HG02763 (cell line): ENCODE data around the gene TNRC18.
"Not testable (repeated sequence)": the region's sequence is repeated elsewhere in the genome, so short reads cannot be mapped to it uniquely, and the experiment has no call there.

Source experiments
- ATAC-seq: cut with Tn5 transposase; IDR thresholded peaks from one replicate; pipeline ENCODE4 v1.9.1; 2021; ENCODE audit warnings: mild to moderate bottlenecking, moderate library complexity; ENCODE audit not compliant: unreplicated experiment

TNRC18 gene

DNA sequence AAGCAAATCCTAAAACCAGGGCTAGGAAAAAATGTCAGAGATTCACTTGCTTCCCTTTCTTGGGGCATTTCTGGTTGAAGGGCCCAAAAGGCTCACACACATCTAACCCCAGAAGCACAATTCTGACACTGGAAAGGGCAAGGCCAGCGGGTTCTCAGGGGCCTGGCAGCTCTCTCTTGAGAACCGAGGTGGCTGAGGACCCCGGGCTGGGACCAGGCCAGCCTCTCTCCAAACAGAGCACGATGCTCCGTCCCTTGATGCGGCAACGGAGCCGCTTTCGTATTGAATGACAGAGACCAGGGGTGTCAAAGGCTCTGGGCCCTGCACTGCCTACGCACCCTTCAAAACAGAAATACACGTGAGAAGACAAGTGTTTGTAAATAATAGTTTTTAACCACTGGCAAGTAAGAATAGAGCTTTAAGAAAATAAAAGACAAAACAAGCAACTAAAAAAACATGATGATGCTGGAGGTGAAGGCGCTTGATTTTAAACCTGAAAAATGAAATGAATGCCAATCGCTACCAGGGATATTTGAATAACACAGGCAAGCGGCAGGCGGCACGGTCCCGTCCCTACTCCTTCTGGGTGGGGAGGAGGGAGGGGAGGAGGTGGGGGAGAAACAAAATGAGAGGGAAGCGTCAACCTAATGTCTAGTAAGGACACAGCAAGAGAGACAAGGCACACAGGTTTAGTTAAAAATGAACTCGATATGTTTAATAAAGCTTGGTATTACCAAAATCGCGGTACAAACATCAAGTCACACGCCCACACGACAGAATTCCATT is 72.8 kb downstream of the TNRC18 start:
- no peak for ATAC-seq

DNA sequence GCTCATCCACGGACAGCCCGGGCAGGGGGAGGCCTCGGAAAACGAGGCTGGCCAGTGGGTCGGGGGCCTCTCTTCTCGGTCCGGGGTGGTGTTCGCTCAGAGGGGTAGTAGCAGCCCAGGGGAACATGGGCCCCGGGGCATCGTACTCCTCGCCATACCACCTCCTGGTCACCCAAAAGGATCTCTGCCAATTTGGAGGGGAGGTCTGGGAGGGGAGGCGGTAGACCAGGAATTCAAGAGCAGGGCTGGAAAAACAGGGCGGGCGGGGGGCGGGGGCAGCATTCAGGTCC is 73.5 kb downstream of the TNRC18 start:
- no peak for ATAC-seq

DNA sequence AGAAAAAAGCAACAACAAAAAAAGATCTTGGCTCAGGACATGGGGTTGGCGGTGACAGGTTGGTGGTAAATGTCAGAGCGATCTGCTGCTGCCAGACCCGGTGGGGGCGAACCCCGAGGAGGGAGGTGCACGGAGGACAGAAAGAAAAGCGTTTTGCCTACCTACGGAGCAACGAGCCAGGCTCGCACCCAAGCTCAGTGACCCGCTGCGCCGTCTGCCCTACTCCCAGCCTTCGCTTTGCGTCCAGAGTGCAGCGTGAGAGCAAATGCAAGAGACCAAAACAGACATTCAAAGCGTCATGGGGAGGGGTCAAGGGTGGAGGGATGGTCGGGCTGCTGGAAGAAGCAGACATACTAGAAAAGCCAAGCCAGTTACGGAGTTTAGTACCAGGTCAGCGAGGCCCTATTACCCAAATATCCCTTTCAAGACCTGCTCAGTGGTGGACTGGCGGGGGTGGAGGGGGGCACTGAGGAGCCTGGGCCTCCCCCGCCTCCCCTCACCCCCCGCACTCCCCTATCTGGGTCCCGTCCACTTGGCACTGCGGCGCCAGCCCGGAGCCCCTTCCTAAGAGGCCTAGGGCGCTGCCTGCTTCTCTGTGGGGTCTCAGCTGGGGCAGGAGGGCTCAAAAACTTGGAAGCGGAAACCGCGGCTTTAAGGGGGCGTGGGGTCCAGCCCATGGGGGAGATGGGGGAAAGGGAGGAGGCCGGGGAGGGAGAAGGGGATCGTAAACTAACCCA is 74.0 kb downstream of the TNRC18 start:
- no peak for ATAC-seq

GRCh38 chr7:5349005-5349380 is 74.6 kb downstream of the TNRC18 start:
- ATAC-seq = no peak

DNA sequence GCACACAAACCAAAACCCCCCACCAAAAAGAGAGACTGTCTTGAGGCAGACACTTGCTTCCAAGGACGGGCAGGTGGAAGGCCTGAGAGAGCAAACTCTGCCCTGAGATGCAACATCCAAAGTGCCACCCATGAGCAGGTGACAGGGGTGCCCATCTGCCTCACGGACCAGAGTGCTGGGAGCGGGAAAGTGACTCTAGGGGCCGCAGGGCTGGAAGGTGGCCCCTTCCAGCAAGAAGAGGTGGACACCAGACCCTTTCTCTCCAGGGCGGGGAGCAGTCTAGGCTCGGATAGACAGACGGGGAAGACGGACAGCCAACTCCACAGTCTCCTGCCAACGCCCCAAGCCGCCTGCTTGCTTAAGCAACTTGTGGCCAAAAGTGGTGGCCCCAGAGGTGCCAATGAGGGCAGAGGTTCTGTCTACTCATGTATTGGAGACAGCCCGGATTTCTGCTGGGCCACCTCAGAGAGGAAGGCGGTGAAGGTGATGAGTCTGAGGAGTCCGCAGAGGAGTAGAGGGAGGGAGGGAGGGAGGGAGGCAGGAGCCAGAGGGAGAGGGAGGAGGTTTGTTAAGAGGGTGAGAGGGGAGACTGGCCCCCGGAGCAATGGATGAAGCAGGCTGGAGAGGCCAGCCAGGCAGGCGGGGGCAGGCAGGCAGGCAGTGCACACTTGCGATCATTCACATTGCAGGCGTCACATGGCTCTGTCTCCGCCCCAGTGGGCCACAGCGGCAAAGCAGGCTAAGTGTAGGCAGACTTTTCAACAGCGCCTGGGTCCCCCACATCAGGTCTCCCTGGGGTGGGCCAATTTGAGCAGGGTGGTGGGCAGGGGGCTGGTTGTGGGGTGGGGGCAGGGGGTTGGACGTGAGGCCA is 75.3 kb downstream of the TNRC18 start:
- ATAC-seq = no peak

GRCh38 chr7:5345671-5346070 is 78.0 kb downstream of the TNRC18 start:
- ATAC-seq = no peak

GRCh38 chr7:5345171-5345570 is 78.5 kb downstream of the TNRC18 start:
- no peak for ATAC-seq

GRCh38 chr7:5344342-5344741 is 79.3 kb downstream of the TNRC18 start:
- no peak for ATAC-seq

GRCh38 chr7:5343884-5344283 is 79.8 kb downstream of the TNRC18 start:
- no peak for ATAC-seq

- no peak for ATAC-seq
Observed at GRCh38 chr7:5342631-5343030, 81.0 kb downstream of the TNRC18 start.

DNA sequence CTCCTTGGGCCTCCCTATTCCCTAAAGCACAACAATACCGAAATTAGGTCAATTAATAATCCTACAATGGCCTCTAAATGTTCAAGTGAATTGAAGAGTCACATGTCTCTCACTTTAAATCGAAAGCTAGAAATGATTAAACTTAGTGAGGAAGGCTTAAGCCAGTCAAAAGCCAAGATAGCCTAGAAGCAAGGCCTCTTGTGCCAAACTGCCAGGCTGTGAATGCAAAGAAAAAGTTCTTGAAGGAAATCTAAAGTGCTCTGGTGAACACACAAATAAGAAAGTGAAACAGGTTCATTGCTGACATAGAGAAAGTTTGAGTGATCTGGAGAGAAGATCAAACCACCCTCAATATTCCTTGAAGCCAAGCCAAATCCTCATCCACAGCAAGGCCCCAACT is 83.7 kb downstream of the TNRC18 start:
- ATAC-seq = no peak

DNA sequence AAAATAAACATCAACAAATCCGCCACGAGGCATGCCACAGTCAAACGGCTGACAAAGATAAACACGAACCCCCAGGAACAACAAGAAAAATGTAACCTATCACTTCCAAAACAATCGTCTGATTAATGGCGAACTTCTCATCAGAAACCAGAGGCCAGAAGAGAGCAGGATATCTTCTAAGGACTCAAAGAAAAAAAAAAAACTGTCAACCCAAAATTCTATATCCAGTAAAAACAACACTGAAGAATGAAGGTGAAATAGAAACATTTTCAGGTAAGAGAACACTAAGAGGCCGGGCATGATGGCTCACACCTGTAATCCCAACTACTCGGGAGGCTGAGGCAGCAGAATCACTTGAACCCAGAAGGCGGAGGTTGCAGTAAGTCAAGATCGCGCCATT is 86.6 kb downstream of the TNRC18 start:
- ATAC-seq = no peak

DNA sequence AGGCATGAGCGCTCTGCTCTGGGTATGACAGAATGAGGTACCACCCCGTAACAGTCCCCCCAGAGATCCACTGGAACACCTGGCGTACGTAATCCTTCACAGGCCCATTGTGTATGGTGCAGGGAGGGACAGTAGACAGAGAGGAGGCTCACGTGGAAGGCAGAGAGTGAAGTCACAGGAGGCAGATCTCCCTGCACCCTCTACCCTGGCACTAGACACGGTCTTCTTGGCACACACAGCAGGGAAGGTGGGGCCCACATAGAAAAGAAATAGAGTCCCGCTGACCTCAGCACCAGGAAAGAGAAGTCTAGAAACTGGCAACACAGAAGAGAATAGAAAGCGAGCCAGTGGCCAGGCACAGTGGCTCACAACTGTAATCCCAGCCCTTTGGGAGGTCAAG is 89.0 kb downstream of the TNRC18 start:
- ATAC-seq = no peak

- ATAC-seq = no peak
Observed at GRCh38 chr7:5333121-5334045, 90.3 kb downstream of the TNRC18 start.

- no peak for ATAC-seq
Observed at GRCh38 chr7:5332579-5332978, 91.1 kb downstream of the TNRC18 start.

DNA sequence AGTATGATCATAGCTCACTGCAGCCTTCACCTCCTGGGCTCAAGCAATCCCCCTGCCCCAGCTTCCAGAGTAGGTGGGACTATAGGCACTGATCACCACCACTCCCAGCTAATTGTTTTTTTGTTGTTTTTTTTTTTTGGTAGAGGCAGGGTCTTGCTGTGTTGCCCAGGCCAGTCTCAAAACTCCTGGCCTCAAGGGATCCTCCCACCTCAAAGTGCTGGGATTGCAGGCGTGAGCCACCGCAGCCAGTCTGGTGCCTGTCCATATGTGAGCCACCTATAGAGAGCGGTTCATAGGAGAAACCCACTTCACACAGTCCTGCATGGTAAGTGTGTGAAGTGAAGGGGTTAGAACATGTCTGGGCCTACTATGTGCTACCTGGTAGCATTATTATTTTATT is 93.3 kb downstream of the TNRC18 start:
- ATAC-seq = no peak

- ATAC-seq = no peak
Observed at GRCh38 chr7:5324961-5325360, 98.7 kb downstream of the TNRC18 start.

DNA sequence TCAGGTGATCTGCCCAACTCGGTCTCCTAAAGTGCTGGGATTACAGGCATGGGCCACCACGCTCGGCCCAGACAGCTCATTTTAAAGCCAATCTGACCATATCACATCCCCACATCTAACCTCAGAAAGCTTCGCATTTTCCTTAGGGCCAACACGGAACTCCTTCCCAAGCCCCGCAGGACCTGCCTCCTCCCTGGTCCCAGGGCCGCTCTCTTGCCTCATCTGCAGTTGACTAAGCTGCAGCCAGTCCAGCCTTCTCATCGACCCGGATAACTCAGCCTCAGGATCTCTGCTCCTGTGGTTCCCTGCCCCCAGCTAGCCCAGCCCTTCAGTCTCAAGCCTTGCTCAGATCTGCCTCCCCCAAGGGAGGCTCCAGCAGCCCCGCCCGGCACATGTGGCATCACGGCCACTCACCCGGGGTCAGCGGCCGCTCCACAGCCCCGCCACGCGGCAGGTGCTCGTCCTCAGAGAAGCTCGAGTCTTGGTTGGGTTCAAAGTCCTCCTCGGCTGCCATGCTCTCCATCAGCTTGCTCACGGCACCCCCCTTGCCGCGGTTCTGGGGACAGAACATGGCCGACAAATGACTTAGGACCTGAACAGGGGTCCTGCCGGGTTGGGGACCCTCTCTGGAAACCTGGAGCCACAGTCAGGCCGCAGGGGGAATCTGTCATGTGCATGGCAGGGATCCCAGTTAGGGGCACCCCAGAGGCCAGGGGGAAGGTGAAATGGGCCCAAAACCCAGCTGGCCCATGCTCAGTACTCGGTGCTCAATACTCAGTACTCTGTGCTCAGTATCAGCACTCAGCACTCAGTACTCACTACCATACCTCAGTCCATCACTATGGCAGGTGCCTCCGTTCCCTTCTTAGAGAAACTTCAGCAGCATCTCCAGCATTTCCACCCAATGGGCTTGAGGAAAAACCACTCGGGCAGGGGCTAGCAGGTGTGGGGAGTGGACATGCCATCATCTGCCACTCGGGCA is 99.5 kb downstream of the TNRC18 start:
- ATAC-seq = not testable (repeated sequence)

DNA sequence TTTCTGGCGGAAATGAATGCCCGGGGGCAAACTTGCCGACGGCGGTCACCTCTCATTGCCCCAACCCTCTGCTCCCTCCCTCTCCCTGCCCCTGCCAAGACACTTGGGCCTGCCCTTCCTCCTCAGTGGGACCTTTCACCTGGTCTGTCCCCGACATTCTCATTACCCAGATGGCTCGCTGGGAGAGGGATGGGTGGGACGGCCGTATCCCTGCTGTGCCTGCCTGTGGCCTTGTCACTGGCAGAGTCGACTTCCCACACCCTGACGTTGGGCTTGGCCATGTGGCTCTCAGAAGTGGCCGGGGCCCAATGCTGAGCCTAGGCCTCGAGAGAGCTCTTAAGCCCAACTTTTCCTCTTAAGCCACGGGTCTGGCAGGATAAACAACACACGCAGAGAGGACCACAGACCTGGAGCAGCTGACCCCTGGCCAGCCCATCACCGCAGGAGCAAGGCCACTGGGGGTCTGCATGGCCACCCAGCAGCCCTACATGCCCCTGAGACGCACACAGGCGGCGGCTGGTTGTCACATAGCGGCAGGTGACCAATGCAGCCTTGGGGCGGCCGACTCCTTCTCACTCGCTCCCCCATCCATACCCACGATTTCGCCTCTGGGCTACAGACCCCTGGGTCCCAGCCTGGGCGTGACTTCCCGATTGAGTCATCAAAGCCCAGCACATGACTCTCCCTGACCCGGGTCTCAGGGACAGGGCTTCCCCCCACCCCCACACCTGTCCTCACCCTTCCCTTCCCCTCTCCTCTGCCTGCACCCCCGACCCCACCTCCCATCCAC is 100.8 kb downstream of the TNRC18 start:
- ATAC-seq = no peak
